ENCODE data around the gene C2orf76.

Gene C2orf76

GRCh38 chr2:119364798-119365197, 1.8 kb downstream of the C2orf76 start:
- no CpG with 5 or more reads among the region's 6 CpGs for WGBS (ENCODE audit: insufficient coverage, insufficient read length)
- Histone ChIP-seq H3K27ac (ENCODE audit: low read length) (no peak overlapping the region), H3K27me3 (ENCODE audit: control insufficient read depth, insufficient read depth, low read length) (no peaks in the 10 kb centered on the region), H3K4me1 (ENCODE audit: control insufficient read depth, insufficient read depth, low read length) (no peaks in the 10 kb centered on the region), H3K36me3 (ENCODE audit: control insufficient read depth, insufficient read depth, low read length) (peaks cover 1% of the 10 kb centered on the region; the same call in 1 of the 2 replicates), H3K9me3 (ENCODE audit: control insufficient read depth, insufficient read depth, low read length) (no peaks in the 10 kb centered on the region), H3K4me3 (ENCODE audit: low read length) (no peak overlapping the region)
- DNase-seq (ENCODE audit: low read depth, low spot score) = no peak

- WGBS (ENCODE audit: insufficient coverage, insufficient read length) = no CpG with 5 or more reads among the region's 2 CpGs
- H3K4me3 ChIP-seq (ENCODE audit: low read length) = no peak overlapping the region
Observed at GRCh38 chr2:119360423-119360966, 6.1 kb downstream of the C2orf76 start.

GRCh38 chr2:119359774-119360173, 6.9 kb downstream of the C2orf76 start:
- H3K27ac ChIP-seq (ENCODE audit: low read length) = no peak overlapping the region
- H3K4me1 ChIP-seq (ENCODE audit: control insufficient read depth, insufficient read depth, low read length) = no peaks in the 10 kb centered on the region
- no CpG with 5 or more reads among the region's 6 CpGs for WGBS (ENCODE audit: insufficient coverage, insufficient read length)
- DNase-seq (ENCODE audit: low read depth, low spot score) = no peak
- no peaks in the 10 kb centered on the region for H3K9me3 ChIP-seq (ENCODE audit: control insufficient read depth, insufficient read depth, low read length)
- H3K36me3 ChIP-seq (ENCODE audit: control insufficient read depth, insufficient read depth, low read length) = no peaks in the 10 kb centered on the region
- H3K27me3 ChIP-seq (ENCODE audit: control insufficient read depth, insufficient read depth, low read length) = no peaks in the 10 kb centered on the region
- no peak overlapping the region for H3K4me3 ChIP-seq (ENCODE audit: low read length)

More at GRCh38 chr2:119360423-119360966, 6.1 kb downstream of the C2orf76 start:
- H3K9me3 ChIP-seq (ENCODE audit: control insufficient read depth, insufficient read depth, low read length) = no peaks in the 10 kb centered on the region
- no peaks in the 10 kb centered on the region for H3K27me3 ChIP-seq (ENCODE audit: control insufficient read depth, insufficient read depth, low read length)
- H3K4me1 ChIP-seq (ENCODE audit: control insufficient read depth, insufficient read depth, low read length) = no peaks in the 10 kb centered on the region
- H3K36me3 ChIP-seq (ENCODE audit: control insufficient read depth, insufficient read depth, low read length) = no peaks in the 10 kb centered on the region
- DNase-seq (ENCODE audit: low read depth, low spot score) = no peak
- H3K27ac ChIP-seq (ENCODE audit: low read length) = no peak overlapping the region

GRCh38 chr2:119354860-119355259, 11.8 kb downstream of the C2orf76 start:
- no peak for DNase-seq (ENCODE audit: low read depth, low spot score)
- no CpG with 5 or more reads among the region's 1 CpG for WGBS (ENCODE audit: insufficient coverage, insufficient read length)
- H3K27me3 ChIP-seq (ENCODE audit: control insufficient read depth, insufficient read depth, low read length) = no peaks in the 10 kb centered on the region
- H3K4me1 ChIP-seq (ENCODE audit: control insufficient read depth, insufficient read depth, low read length) = no peaks in the 10 kb centered on the region
- H3K36me3 ChIP-seq (ENCODE audit: control insufficient read depth, insufficient read depth, low read length) = no peaks in the 10 kb centered on the region
- no peaks in the 10 kb centered on the region for H3K9me3 ChIP-seq (ENCODE audit: control insufficient read depth, insufficient read depth, low read length)
- H3K4me3 ChIP-seq (ENCODE audit: low read length) = no peak overlapping the region
- H3K27ac ChIP-seq (ENCODE audit: low read length) = no peak overlapping the region

- no peak for DNase-seq (ENCODE audit: low read depth, low spot score)
- H3K9me3 ChIP-seq (ENCODE audit: control insufficient read depth, insufficient read depth, low read length) = no peaks in the 10 kb centered on the region
Observed at GRCh38 chr2:119352357-119352756, 14.3 kb downstream of the C2orf76 start.

GRCh38 chr2:119350311-119350998, 16.2 kb downstream of the C2orf76 start:
- Histone ChIP-seq H3K9me3 (ENCODE audit: control insufficient read depth, insufficient read depth, low read length) (no peaks in the 10 kb centered on the region), H3K27me3 (ENCODE audit: control insufficient read depth, insufficient read depth, low read length) (no peaks in the 10 kb centered on the region), H3K36me3 (ENCODE audit: control insufficient read depth, insufficient read depth, low read length) (no peaks in the 10 kb centered on the region), H3K27ac (ENCODE audit: low read length) (no peak overlapping the region), H3K4me1 (ENCODE audit: control insufficient read depth, insufficient read depth, low read length) (peaks cover 2% of the 10 kb centered on the region; the same call in 1 of the 2 replicates), H3K4me3 (ENCODE audit: low read length) (no peak overlapping the region)
- WGBS (ENCODE audit: insufficient coverage, insufficient read length) = no CpG with 5 or more reads among the region's 4 CpGs
- no peak for DNase-seq (ENCODE audit: low read depth, low spot score)

More at GRCh38 chr2:119352357-119352756, 14.3 kb downstream of the C2orf76 start:
- H3K27me3 ChIP-seq (ENCODE audit: control insufficient read depth, insufficient read depth, low read length) = no peaks in the 10 kb centered on the region
- H3K36me3 ChIP-seq (ENCODE audit: control insufficient read depth, insufficient read depth, low read length) = no peaks in the 10 kb centered on the region
- H3K4me1 ChIP-seq (ENCODE audit: control insufficient read depth, insufficient read depth, low read length) = peaks cover 2% of the 10 kb centered on the region; the same call in 1 of the 2 replicates
- no peak overlapping the region for H3K27ac ChIP-seq (ENCODE audit: low read length)
- H3K4me3 ChIP-seq (ENCODE audit: low read length) = no peak overlapping the region

GRCh38 chr2:119349289-119349688, 17.3 kb downstream of the C2orf76 start:
- Histone ChIP-seq H3K4me1 (ENCODE audit: control insufficient read depth, insufficient read depth, low read length) (peaks cover 2% of the 10 kb centered on the region; the same call in 1 of the 2 replicates), H3K4me3 (ENCODE audit: low read length) (no peak overlapping the region), H3K36me3 (ENCODE audit: control insufficient read depth, insufficient read depth, low read length) (no peaks in the 10 kb centered on the region), H3K9me3 (ENCODE audit: control insufficient read depth, insufficient read depth, low read length) (no peaks in the 10 kb centered on the region), H3K27me3 (ENCODE audit: control insufficient read depth, insufficient read depth, low read length) (no peaks in the 10 kb centered on the region), H3K27ac (ENCODE audit: low read length) (no peak overlapping the region)
- WGBS (ENCODE audit: insufficient coverage, insufficient read length) = no CpG with 5 or more reads among the region's 6 CpGs
- DNase-seq (ENCODE audit: low read depth, low spot score) = no peak

GRCh38 chr2:119341684-119342083, 24.9 kb downstream of the C2orf76 start:
- no peaks in the 10 kb centered on the region for H3K4me1 ChIP-seq (ENCODE audit: control insufficient read depth, insufficient read depth, low read length)
- H3K27me3 ChIP-seq (ENCODE audit: control insufficient read depth, insufficient read depth, low read length) = no peaks in the 10 kb centered on the region
- H3K27ac ChIP-seq (ENCODE audit: low read length) = no peak overlapping the region
- H3K9me3 ChIP-seq (ENCODE audit: control insufficient read depth, insufficient read depth, low read length) = no peaks in the 10 kb centered on the region
- no peak for DNase-seq (ENCODE audit: low read depth, low spot score)
- H3K36me3 ChIP-seq (ENCODE audit: control insufficient read depth, insufficient read depth, low read length) = no peaks in the 10 kb centered on the region
- WGBS (ENCODE audit: insufficient coverage, insufficient read length) = no CpG with 5 or more reads among the region's 2 CpGs
- no peak overlapping the region for H3K4me3 ChIP-seq (ENCODE audit: low read length)

- Histone ChIP-seq H3K27ac (ENCODE audit: low read length) (no peak overlapping the region), H3K36me3 (ENCODE audit: control insufficient read depth, insufficient read depth, low read length) (no peaks in the 10 kb centered on the region), H3K4me3 (ENCODE audit: low read length) (no peak overlapping the region), H3K27me3 (ENCODE audit: control insufficient read depth, insufficient read depth, low read length) (no peaks in the 10 kb centered on the region), H3K4me1 (ENCODE audit: control insufficient read depth, insufficient read depth, low read length) (no peaks in the 10 kb centered on the region), H3K9me3 (ENCODE audit: control insufficient read depth, insufficient read depth, low read length) (no peaks in the 10 kb centered on the region)
- no peak for DNase-seq (ENCODE audit: low read depth, low spot score)
- no CpG with 5 or more reads among the region's 7 CpGs for WGBS (ENCODE audit: insufficient coverage, insufficient read length)
Observed at GRCh38 chr2:119339562-119339923, 27.1 kb downstream of the C2orf76 start.

GRCh38 chr2:119338826-119339561, 27.6 kb downstream of the C2orf76 start:
- Histone ChIP-seq H3K9me3 (ENCODE audit: control insufficient read depth, insufficient read depth, low read length) (no peaks in the 10 kb centered on the region), H3K27me3 (ENCODE audit: control insufficient read depth, insufficient read depth, low read length) (no peaks in the 10 kb centered on the region), H3K4me1 (ENCODE audit: control insufficient read depth, insufficient read depth, low read length) (no peaks in the 10 kb centered on the region), H3K36me3 (ENCODE audit: control insufficient read depth, insufficient read depth, low read length) (no peaks in the 10 kb centered on the region), H3K27ac (ENCODE audit: low read length) (no peak overlapping the region), H3K4me3 (ENCODE audit: low read length) (no peak overlapping the region)
- 100% methylated on average over 1 of the region's 6 CpGs for WGBS (ENCODE audit: insufficient coverage, insufficient read length)
- no peak for DNase-seq (ENCODE audit: low read depth, low spot score)
